Stimulated activated CD8-positive, alpha-beta memory T cell treated with anti-CD3 and anti-CD28 coated beads, Interleukin-4, amount 100 ng/mL, for 4 hours (primary cell): Measurements from ENCODE around the gene SGIP1.
"Not testable (repeated sequence)": the region's sequence is repeated elsewhere in the genome, so short reads cannot be mapped to it uniquely, and the experiment has no call there.

Experiments
- DNase-seq, 2 donors: peaks; one replicate each; pipeline ENCODE4 v3.0.0-alpha.2; 2020; ENCODE audit warnings: low read depth in 2 of 2, low spot score in 1 of 2

The SGIP1 gene

GRCh38 chr1:66758241-66758755, 224.3 kb downstream of the SGIP1 start:
- no peak for DNase-seq

GRCh38 chr1:66760506-66760905, 226.6 kb downstream of the SGIP1 start:
- DNase-seq = no peak

GRCh38 chr1:66761221-66761620, 227.3 kb downstream of the SGIP1 start:
- no peak for DNase-seq

GRCh38 chr1:66764994-66765578, 231.1 kb downstream of the SGIP1 start:
- DNase-seq = peak in 1 of 2 donors; percentile 21

- no peak for DNase-seq
Observed at GRCh38 chr1:66767626-66768025, 233.7 kb downstream of the SGIP1 start.

- DNase-seq = no peak
Observed at GRCh38 chr1:66768965-66769364, 235.0 kb downstream of the SGIP1 start.

- DNase-seq = no peak
Observed at GRCh38 chr1:66769512-66770229, 235.7 kb downstream of the SGIP1 start.

GRCh38 chr1:66770240-66770639, 236.3 kb downstream of the SGIP1 start:
- no peak for DNase-seq

GRCh38 chr1:66770694-66771093, 236.7 kb downstream of the SGIP1 start:
- no peak for DNase-seq

GRCh38 chr1:66773227-66773626, 239.3 kb downstream of the SGIP1 start:
- no peak for DNase-seq

- DNase-seq = no peak
Observed at GRCh38 chr1:66774438-66774837, 240.5 kb downstream of the SGIP1 start.

GRCh38 chr1:66775646-66776045, 241.7 kb downstream of the SGIP1 start:
- DNase-seq = no peak

- DNase-seq = no peak
Observed at GRCh38 chr1:66777831-66778230, 243.9 kb downstream of the SGIP1 start.

GRCh38 chr1:66778266-66778665, 244.3 kb downstream of the SGIP1 start:
- DNase-seq = no peak

GRCh38 chr1:66778969-66779368, 245.0 kb downstream of the SGIP1 start:
- no peak for DNase-seq

- no peak for DNase-seq
Observed at GRCh38 chr1:66779475-66780078, 245.6 kb downstream of the SGIP1 start.

- DNase-seq = not testable (repeated sequence)
Observed at GRCh38 chr1:66785800-66786199, 251.8 kb downstream of the SGIP1 start.

GRCh38 chr1:66787641-66788040, 253.7 kb downstream of the SGIP1 start:
- no peak for DNase-seq

- peak; percentile 28 to 30 for DNase-seq
Observed at GRCh38 chr1:66788231-66788939, 254.4 kb downstream of the SGIP1 start.

- no peak for DNase-seq
Observed at GRCh38 chr1:66791621-66792610, 258.0 kb downstream of the SGIP1 start.
